Measurements from ENCODE around the gene AGT. TPM values are rescaled to one million over a fixed set of nuclear protein-coding genes. Genes with fewer than 3 reads are reported as not detected.

The AGT gene
- total and polyA plus RNA-seq, 2 experiments from 2014 or later, result 0.11 TPM; not detected in 1

DNA sequence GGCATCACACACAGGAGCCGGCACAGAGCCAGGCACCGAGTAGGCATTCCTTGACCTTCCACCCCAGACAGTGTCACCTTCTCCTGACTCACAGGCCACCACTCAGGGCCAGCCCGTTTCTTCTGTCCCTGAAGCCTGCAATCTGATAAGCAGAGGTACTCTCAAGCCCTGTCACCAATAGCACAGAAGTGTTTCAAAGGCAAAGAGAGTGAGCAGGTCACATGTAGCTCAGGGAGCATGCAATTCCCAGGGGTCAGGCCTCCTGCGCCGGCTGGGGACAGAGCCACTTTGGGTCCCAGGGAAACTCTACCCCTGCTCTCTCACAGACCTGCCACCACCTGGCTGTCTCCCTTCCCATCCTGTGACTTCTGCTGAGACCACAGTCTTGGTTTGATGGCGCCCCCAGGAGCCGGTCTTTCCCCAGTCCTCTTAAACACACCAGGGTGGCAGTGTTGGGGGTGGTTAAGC lies 46.5 kb upstream of the AGT start:
- Mint-ChIP-seq H3K27me3 (ENCODE audit: insufficient read depth, low read depth, poor library complexity) (peaks cover 14% of the 10 kb centered on the region), H3K9me3 (no peaks in the 10 kb centered on the region; the same call in 2 of the 3 replicates), H3K36me3 (ENCODE audit: low read depth) (no peaks in the 10 kb centered on the region), H3K27ac (no peak overlapping the region), H3K4me3 (no peak overlapping the region), H3K4me1 (peaks cover 6% of the 10 kb centered on the region; the same call in 2 of the 3 replicates)
- H3K4me1 ChIP-seq (ENCODE audit: insufficient read depth), result no peaks in the 10 kb centered on the region
- H2AFZ ChIP-seq, result no peak overlapping the region
- TF ChIP-seq JUNB (IDR thresholded peaks at IDR 0.05; ENCODE audit: unreplicated experiment) (no peak), STAT1 (IDR thresholded peaks at IDR 0.05; ENCODE audit: unreplicated experiment) (no peak), ZNF114 (CRISPR knock-in tag; IDR thresholded peaks at IDR 0.05) (no peak), EZH2 (IDR thresholded peaks at IDR 0.05; ENCODE audit: low read depth, unreplicated experiment) (no peak), ZNF331 (CRISPR knock-in tag; IDR thresholded peaks at IDR 0.05; ENCODE audit: low read depth) (no peak), CREB1 (CRISPR knock-in tag; IDR thresholded peaks at IDR 0.05; ENCODE audit: low read depth) (no peak)
- TF ChIP-seq, protein P1, sequence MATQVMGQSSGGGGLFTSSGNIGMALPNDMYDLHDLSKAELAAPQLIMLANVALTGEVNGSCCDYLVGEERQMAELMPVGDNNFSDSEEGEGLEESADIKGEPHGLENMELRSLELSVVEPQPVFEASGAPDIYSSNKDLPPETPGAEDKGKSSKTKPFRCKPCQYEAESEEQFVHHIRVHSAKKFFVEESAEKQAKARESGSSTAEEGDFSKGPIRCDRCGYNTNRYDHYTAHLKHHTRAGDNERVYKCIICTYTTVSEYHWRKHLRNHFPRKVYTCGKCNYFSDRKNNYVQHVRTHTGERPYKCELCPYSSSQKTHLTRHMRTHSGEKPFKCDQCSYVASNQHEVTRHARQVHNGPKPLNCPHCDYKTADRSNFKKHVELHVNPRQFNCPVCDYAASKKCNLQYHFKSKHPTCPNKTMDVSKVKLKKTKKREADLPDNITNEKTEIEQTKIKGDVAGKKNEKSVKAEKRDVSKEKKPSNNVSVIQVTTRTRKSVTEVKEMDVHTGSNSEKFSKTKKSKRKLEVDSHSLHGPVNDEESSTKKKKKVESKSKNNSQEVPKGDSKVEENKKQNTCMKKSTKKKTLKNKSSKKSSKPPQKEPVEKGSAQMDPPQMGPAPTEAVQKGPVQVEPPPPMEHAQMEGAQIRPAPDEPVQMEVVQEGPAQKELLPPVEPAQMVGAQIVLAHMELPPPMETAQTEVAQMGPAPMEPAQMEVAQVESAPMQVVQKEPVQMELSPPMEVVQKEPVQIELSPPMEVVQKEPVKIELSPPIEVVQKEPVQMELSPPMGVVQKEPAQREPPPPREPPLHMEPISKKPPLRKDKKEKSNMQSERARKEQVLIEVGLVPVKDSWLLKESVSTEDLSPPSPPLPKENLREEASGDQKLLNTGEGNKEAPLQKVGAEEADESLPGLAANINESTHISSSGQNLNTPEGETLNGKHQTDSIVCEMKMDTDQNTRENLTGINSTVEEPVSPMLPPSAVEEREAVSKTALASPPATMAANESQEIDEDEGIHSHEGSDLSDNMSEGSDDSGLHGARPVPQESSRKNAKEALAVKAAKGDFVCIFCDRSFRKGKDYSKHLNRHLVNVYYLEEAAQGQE (IDR thresholded peaks at IDR 0.05; ENCODE audit: unreplicated experiment), result no peak
- TF ChIP-seq, protein P2, sequence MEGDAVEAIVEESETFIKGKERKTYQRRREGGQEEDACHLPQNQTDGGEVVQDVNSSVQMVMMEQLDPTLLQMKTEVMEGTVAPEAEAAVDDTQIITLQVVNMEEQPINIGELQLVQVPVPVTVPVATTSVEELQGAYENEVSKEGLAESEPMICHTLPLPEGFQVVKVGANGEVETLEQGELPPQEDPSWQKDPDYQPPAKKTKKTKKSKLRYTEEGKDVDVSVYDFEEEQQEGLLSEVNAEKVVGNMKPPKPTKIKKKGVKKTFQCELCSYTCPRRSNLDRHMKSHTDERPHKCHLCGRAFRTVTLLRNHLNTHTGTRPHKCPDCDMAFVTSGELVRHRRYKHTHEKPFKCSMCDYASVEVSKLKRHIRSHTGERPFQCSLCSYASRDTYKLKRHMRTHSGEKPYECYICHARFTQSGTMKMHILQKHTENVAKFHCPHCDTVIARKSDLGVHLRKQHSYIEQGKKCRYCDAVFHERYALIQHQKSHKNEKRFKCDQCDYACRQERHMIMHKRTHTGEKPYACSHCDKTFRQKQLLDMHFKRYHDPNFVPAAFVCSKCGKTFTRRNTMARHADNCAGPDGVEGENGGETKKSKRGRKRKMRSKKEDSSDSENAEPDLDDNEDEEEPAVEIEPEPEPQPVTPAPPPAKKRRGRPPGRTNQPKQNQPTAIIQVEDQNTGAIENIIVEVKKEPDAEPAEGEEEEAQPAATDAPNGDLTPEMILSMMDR (conservative IDR thresholded peaks at IDR 0.05; ENCODE audit: low read depth in 2 of 2), result peak in 1 of 2 experiments; percentile 86; a peak in 3 of 4 replicates
- TF ChIP-seq, protein P3, sequence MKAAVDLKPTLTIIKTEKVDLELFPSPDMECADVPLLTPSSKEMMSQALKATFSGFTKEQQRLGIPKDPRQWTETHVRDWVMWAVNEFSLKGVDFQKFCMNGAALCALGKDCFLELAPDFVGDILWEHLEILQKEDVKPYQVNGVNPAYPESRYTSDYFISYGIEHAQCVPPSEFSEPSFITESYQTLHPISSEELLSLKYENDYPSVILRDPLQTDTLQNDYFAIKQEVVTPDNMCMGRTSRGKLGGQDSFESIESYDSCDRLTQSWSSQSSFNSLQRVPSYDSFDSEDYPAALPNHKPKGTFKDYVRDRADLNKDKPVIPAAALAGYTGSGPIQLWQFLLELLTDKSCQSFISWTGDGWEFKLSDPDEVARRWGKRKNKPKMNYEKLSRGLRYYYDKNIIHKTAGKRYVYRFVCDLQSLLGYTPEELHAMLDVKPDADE (IDR thresholded peaks at IDR 0.05), result no peak
- no peaks in the 10 kb centered on the region for H3K79me2 ChIP-seq (replicated peaks; ENCODE audit: insufficient read depth)
- DNase-seq (ENCODE audit: low spot score), result peak; percentile 47
- peak; percentile 86 for ATAC-seq
- no peak overlapping the region for H3K4me2 ChIP-seq
- no peaks in the 10 kb centered on the region for H4K20me1 ChIP-seq (replicated peaks; ENCODE audit: insufficient read depth)
- H3K36me3 ChIP-seq (ENCODE audit: insufficient read depth), result no peaks in the 10 kb centered on the region
- no peaks in the 10 kb centered on the region for H3K27me3 ChIP-seq (ENCODE audit: insufficient read depth)
- H3K4me3 ChIP-seq, result no peak overlapping the region
- H3F3A ChIP-seq (replicated peaks; ENCODE audit: low read depth), result no peaks in the 10 kb centered on the region
- 0 out of 2 replicates have a peak, but pooled peaks cover 3% of the 10 kb centered on the region for H3K9me2 ChIP-seq (ENCODE audit: insufficient read depth)
- no peak overlapping the region for H3K27ac ChIP-seq (ENCODE audit: low read depth)
